ENCODE data around the gene STARD9.

STARD9 gene

GRCh38 chr15:42731461-42731860, 156.1 kb downstream of the STARD9 start:
- no peak for TF ChIP-seq CTCF (IDR thresholded peaks at IDR 0.05)

GRCh38 chr15:42732095-42732827, 156.9 kb downstream of the STARD9 start:
- Histone ChIP-seq H3K9ac (no peak overlapping the region), H3K4me1 (no peaks in the 10 kb centered on the region), H3K27me3 (ENCODE audit: control insufficient read depth, insufficient read depth, low read length) (no peaks in the 10 kb centered on the region), H3K27ac (no peak overlapping the region), H3K4me3 (ENCODE audit: low read depth, low read length) (no peak overlapping the region), H3K79me2 (no peaks in the 10 kb centered on the region), H3K9me3 (ENCODE audit: control insufficient read depth, low read length) (no peaks in the 10 kb centered on the region), H2AFZ (no peak overlapping the region), H3K36me3 (ENCODE audit: control insufficient read depth, insufficient read depth, low read length) (no peaks in the 10 kb centered on the region), H3K4me2 (ENCODE audit: low read length) (no peak overlapping the region)
- no peak for TF ChIP-seq CTCF (IDR thresholded peaks at IDR 0.05)

More at GRCh38 chr15:42731461-42731860, 156.1 kb downstream of the STARD9 start:
- H3K9ac ChIP-seq = no peak overlapping the region
- H2AFZ ChIP-seq = no peak overlapping the region
- H3K4me3 ChIP-seq (ENCODE audit: low read depth, low read length) = no peak overlapping the region
- H3K79me2 ChIP-seq = no peaks in the 10 kb centered on the region
- H3K4me1 ChIP-seq = no peaks in the 10 kb centered on the region
- H3K27ac ChIP-seq = no peak overlapping the region
- no peaks in the 10 kb centered on the region for H3K27me3 ChIP-seq (ENCODE audit: control insufficient read depth, insufficient read depth, low read length)
- no peak overlapping the region for H3K4me2 ChIP-seq (ENCODE audit: low read length)
- H3K9me3 ChIP-seq (ENCODE audit: control insufficient read depth, low read length) = no peaks in the 10 kb centered on the region
- H3K36me3 ChIP-seq (ENCODE audit: control insufficient read depth, insufficient read depth, low read length) = no peaks in the 10 kb centered on the region

- Histone ChIP-seq H2AFZ (no peak overlapping the region), H3K4me2 (ENCODE audit: low read length) (no peak overlapping the region), H3K9ac (no peak overlapping the region), H3K4me1 (peaks cover 3% of the 10 kb centered on the region), H3K27me3 (ENCODE audit: control insufficient read depth, insufficient read depth, low read length) (no peaks in the 10 kb centered on the region), H3K9me3 (ENCODE audit: control insufficient read depth, low read length) (no peaks in the 10 kb centered on the region), H3K36me3 (ENCODE audit: control insufficient read depth, insufficient read depth, low read length) (no peaks in the 10 kb centered on the region), H3K79me2 (no peaks in the 10 kb centered on the region), H3K4me3 (ENCODE audit: low read depth, low read length) (no peak overlapping the region), H3K27ac (no peak overlapping the region)
- TF ChIP-seq CTCF (IDR thresholded peaks at IDR 0.05) = no peak
Observed at GRCh38 chr15:42733027-42733426, 157.6 kb downstream of the STARD9 start.

DNA sequence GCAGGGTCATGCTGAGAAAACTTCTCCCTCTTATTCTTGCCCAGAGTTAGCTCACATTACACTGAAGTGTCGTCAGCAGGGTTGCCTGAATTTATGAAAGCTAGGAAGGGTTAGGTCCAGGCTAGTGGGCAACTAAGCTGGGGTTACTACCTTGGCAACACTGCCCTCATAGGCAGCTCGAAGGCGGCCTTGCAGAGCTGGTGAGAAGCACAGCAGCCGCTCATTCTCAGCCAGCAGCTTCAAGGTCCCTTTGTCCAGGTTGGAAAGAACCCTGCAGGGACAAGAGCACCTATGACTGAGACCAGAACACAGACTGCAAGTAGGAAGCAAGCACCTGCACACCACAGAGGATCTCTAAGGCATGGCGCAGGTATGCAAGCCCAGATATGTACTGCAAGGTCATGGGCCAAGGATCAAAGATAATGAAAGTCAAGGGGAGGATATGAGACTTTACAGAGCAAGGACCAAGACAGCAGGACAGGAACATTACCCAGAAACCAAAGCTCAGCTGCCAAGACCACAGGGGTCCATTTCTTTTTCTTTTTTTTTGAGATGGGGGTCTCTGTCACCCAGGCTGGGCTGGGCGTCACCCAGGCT, 158.8 kb downstream of the STARD9 start:
- no peaks in the 10 kb centered on the region for H3K27me3 ChIP-seq (ENCODE audit: control insufficient read depth, insufficient read depth, low read length)
- H3K27ac ChIP-seq = no peak overlapping the region
- no peak for TF ChIP-seq CTCF (IDR thresholded peaks at IDR 0.05)
- H3K9ac ChIP-seq = no peak overlapping the region
- H3K36me3 ChIP-seq (ENCODE audit: control insufficient read depth, insufficient read depth, low read length) = no peaks in the 10 kb centered on the region
- H3K9me3 ChIP-seq (ENCODE audit: control insufficient read depth, low read length) = no peaks in the 10 kb centered on the region
- peaks cover 3% of the 10 kb centered on the region for H3K4me1 ChIP-seq
- H2AFZ ChIP-seq = no peak overlapping the region
- no peaks in the 10 kb centered on the region for H3K79me2 ChIP-seq
- no peak overlapping the region for H3K4me2 ChIP-seq (ENCODE audit: low read length)
- H3K4me3 ChIP-seq (ENCODE audit: low read depth, low read length) = no peak overlapping the region
